ENCODE measurements around the gene ATXN7L1. TPM values are rescaled to one million over a fixed set of nuclear protein-coding genes. Genes with fewer than 3 reads are reported as not detected.

ATXN7L1 gene
- total RNA-seq (2021) (29.9 and 32.8 TPM in 2 replicates), Bru-seq, nascent RNA (percentile 78 among the genes with signal in this experiment), BruChase-seq, experiment 1, labeled RNA remaining after a 2-hour chase (percentile 71 among the genes with signal in this experiment), BruChase-seq, experiment 2, labeled RNA remaining after a 6-hour chase (percentile 72 among the genes with signal in this experiment)
- long read RNA-seq, partial matches to known transcripts, result 5 of 37 reads
- long read RNA-seq, other reads (novel, unspliced or antisense), result 31 of 37 reads

- H3K27ac ChIP-seq (ENCODE audit: low read depth, low read length, poor library complexity, severe bottlenecking), result peak within 1 kb of the TSS; percentile 93
- TF ChIP-seq EZH2 (IDR thresholded peaks at IDR 0.05; ENCODE audit: borderline replicate concordance, low read depth, low read length, poor library complexity, severe bottlenecking) (no peak), CTCF (conservative IDR thresholded peaks at IDR 0.05; ENCODE audit: low read depth, low read length) (peak; percentile 40; the same call in 1 of the 2 replicates)
- H3K4me3 ChIP-seq (ENCODE audit: low read depth, low read length, poor library complexity, severe bottlenecking), result peak within 1 kb of the TSS; percentile 77
- TSS peak; percentile 57 for BruUV-seq (replicated peaks)
- CTCF ChIA-PET, result interaction anchor here (0.6 to 1.5 kb wide), 4 partner anchors 9 to 187 kb away, joined by 3 to 6 read pairs (median 4); no protein-coding TSS in a partner anchor
- peak; percentile 99 for DNase-seq (ENCODE audit: low spot score)
- POLR2A ChIA-PET (ENCODE audit: low non-redundant PET), result no interaction called here
- H3K36me3 ChIP-seq (ENCODE audit: insufficient read depth, low read length, poor library complexity, severe bottlenecking), result no peaks in the 10 kb centered on the region
- H3K9me3 ChIP-seq (ENCODE audit: low read depth, low read length, poor library complexity, severe bottlenecking), result no peaks in the 10 kb centered on the region
- H3K4me1 ChIP-seq (ENCODE audit: insufficient read depth, low read length, poor library complexity, severe bottlenecking), result no peaks in the 10 kb centered on the region
- no peaks in the 10 kb centered on the region for H3K27me3 ChIP-seq (replicated peaks; ENCODE audit: insufficient read depth, low read depth, low read length, poor library complexity)
- intact Hi-C loops (cut with micrococcal nuclease; ENCODE audit: unreplicated experiment), result loop anchor here (2.0 to 10.0 kb wide), 4 partner anchors 114 to 222 kb away; no protein-coding TSS in a partner anchor
These were observed at the start of gene ATXN7L1 for GRCh38 chr7:105876091-105876963. ATXN7L1 (minus strand) TSS chr7:105876599; CDS start chr7:105876558, 41 bp downstream.

GRCh38 chr7:105926131-105926530 lies 49.7 kb upstream of the ATXN7L1 start:
- intact Hi-C loops (cut with micrococcal nuclease; ENCODE audit: unreplicated experiment), result no loop called here

More at GRCh38 chr7:105926131-105926530, 49.7 kb upstream of the ATXN7L1 start:
- DNase-seq (ENCODE audit: low spot score), result no peak
- no peaks in the 10 kb centered on the region for H3K27me3 ChIP-seq (replicated peaks; ENCODE audit: insufficient read depth, low read depth, low read length, poor library complexity)
- peaks cover 9% of the 10 kb centered on the region for H3K4me1 ChIP-seq (ENCODE audit: insufficient read depth, low read length, poor library complexity, severe bottlenecking)
- no peak overlapping the region for H3K27ac ChIP-seq (ENCODE audit: low read depth, low read length, poor library complexity, severe bottlenecking)
- peaks cover 11% of the 10 kb centered on the region for H3K9me3 ChIP-seq (ENCODE audit: low read depth, low read length, poor library complexity, severe bottlenecking)
- H3K4me3 ChIP-seq (ENCODE audit: low read depth, low read length, poor library complexity, severe bottlenecking), result no peak overlapping the region
- ChIA-PET CTCF (no interaction called here), POLR2A (ENCODE audit: low non-redundant PET) (no interaction called here)
- BruUV-seq (replicated peaks), result no TSS peak
- H3K36me3 ChIP-seq (ENCODE audit: insufficient read depth, low read length, poor library complexity, severe bottlenecking), result peaks cover 4% of the 10 kb centered on the region
- TF ChIP-seq EZH2 (IDR thresholded peaks at IDR 0.05; ENCODE audit: borderline replicate concordance, low read depth, low read length, poor library complexity, severe bottlenecking), result no peak
- TF ChIP-seq CTCF (conservative IDR thresholded peaks at IDR 0.05; ENCODE audit: low read depth, low read length), result no peak
